Measurements from ENCODE around the gene MUCL1.

DNA sequence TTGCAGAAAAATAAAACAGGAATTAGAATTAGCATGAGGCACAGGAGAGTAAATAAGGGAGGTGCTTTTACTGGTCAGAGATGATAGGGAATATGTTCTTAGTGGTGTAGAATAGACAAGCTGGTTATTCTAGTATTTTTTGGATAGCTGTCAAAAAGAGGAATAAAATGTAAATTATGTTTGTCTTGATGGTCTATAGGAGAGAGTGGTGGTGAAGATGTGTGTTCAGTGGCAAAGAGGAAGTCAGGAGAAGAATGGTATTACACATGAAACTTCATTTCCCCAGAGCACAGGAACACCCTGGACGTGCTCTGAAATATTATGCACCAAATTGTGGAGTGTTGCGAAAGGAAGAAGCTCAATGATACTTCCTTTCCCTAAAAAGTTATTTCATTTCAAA is 27.8 kb downstream of the MUCL1 start:
- no peak for TF ChIP-seq POLR2AphosphoS5 (IDR thresholded peaks at IDR 0.05; ENCODE audit: low read depth, low read length)
- TF ChIP-seq, protein P1, sequence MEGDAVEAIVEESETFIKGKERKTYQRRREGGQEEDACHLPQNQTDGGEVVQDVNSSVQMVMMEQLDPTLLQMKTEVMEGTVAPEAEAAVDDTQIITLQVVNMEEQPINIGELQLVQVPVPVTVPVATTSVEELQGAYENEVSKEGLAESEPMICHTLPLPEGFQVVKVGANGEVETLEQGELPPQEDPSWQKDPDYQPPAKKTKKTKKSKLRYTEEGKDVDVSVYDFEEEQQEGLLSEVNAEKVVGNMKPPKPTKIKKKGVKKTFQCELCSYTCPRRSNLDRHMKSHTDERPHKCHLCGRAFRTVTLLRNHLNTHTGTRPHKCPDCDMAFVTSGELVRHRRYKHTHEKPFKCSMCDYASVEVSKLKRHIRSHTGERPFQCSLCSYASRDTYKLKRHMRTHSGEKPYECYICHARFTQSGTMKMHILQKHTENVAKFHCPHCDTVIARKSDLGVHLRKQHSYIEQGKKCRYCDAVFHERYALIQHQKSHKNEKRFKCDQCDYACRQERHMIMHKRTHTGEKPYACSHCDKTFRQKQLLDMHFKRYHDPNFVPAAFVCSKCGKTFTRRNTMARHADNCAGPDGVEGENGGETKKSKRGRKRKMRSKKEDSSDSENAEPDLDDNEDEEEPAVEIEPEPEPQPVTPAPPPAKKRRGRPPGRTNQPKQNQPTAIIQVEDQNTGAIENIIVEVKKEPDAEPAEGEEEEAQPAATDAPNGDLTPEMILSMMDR (IDR thresholded peaks at IDR 0.05; ENCODE audit: control extremely low read depth in 1 of 3, insufficient read depth in 1 of 3, low read depth in 1 of 3, low read length in 3 of 3) = no peak
- no peak for TF ChIP-seq TCF12 (IDR thresholded peaks at IDR 0.05; ENCODE audit: low read depth, low read length)
- no peak for TF ChIP-seq EP300 (IDR thresholded peaks at IDR 0.05; ENCODE audit: borderline replicate concordance in 1 of 2, low read depth in 2 of 2, low read length in 2 of 2)
- TF ChIP-seq BRCA1 (IDR thresholded peaks at IDR 0.05; ENCODE audit: low read depth, low read length) = no peak
- no peak for TF ChIP-seq SIRT6 (IDR thresholded peaks at IDR 0.05; ENCODE audit: low read length)
- no peak for TF ChIP-seq SUZ12 (IDR thresholded peaks at IDR 0.05; ENCODE audit: low read length)
- TF ChIP-seq SIN3A (conservative IDR thresholded peaks at IDR 0.05 in 1 of 2, IDR thresholded peaks at IDR 0.05 in 1 of 2; ENCODE audit: low read depth in 1 of 2, low read length in 2 of 2) = no peak
- TF ChIP-seq, protein P2, sequence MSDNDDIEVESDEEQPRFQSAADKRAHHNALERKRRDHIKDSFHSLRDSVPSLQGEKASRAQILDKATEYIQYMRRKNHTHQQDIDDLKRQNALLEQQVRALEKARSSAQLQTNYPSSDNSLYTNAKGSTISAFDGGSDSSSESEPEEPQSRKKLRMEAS (IDR thresholded peaks at IDR 0.05) = no peak
